ENCODE results near the gene FBXO17.
"Not testable (repeated sequence)": the region's sequence is repeated elsewhere in the genome, so short reads cannot be mapped to it uniquely, and the experiment has no call there.

Gene FBXO17

GRCh38 chr19:39003188-39003587, 27.6 kb upstream of the FBXO17 start:
- no peak overlapping the region for H3K4me3 ChIP-seq (ENCODE audit: low read depth, low read length)
- H3K27ac ChIP-seq: no peak overlapping the region
- no peak for TF ChIP-seq CTCF (IDR thresholded peaks at IDR 0.05; ENCODE audit: low read depth, low read length, missing control alignments)
- no peaks in the 10 kb centered on the region for H3K27me3 ChIP-seq (replicated peaks)
- no peak for DNase-seq
- H3K36me3 ChIP-seq (replicated peaks): no peaks in the 10 kb centered on the region
- in situ Hi-C loops (cut with HindIII; ENCODE audit: low pct_ligation_motif_present, low sequenced_read_pairs): no loop called here

DNA sequence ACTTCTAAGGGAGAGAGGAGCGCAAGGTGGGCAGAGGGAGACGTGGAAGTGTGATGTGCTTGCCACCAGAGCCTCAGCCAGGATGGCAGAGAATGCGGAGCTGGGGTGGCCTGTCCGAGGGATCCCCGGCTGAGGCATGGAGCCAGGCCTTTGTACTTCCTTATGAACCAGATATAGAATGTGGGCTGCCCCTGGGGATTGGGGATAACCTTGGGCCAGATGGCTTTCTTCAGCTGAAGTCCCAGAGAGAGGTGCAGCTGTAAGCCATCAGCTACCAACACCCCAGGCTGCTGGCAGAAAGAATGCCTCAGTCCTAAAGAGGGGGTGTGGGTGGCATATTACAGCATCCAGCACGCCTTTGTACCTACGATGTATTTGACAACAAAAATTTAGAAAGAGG, 25.5 kb upstream of the FBXO17 start:
- no peaks in the 10 kb centered on the region for H3K27me3 ChIP-seq (replicated peaks)
- in situ Hi-C loops (cut with HindIII; ENCODE audit: low pct_ligation_motif_present, low sequenced_read_pairs): no loop called here
- no peak overlapping the region for H3K4me3 ChIP-seq (ENCODE audit: low read depth, low read length)
- no peak for TF ChIP-seq CTCF (IDR thresholded peaks at IDR 0.05; ENCODE audit: low read depth, low read length, missing control alignments)
- no peaks in the 10 kb centered on the region for H3K36me3 ChIP-seq (replicated peaks)
- no peak overlapping the region for H3K27ac ChIP-seq
- no peak for DNase-seq

- DNase-seq; H3K4me3 ChIP-seq (ENCODE audit: low read depth, low read length); H3K27me3 ChIP-seq (replicated peaks); H3K36me3 ChIP-seq (replicated peaks); H3K27ac ChIP-seq; in situ Hi-C loops (cut with HindIII; ENCODE audit: low pct_ligation_motif_present, low sequenced_read_pairs): not testable (repeated sequence)
Measured at GRCh38 chr19:38997576-38997975, 22.0 kb upstream of the FBXO17 start.

DNA sequence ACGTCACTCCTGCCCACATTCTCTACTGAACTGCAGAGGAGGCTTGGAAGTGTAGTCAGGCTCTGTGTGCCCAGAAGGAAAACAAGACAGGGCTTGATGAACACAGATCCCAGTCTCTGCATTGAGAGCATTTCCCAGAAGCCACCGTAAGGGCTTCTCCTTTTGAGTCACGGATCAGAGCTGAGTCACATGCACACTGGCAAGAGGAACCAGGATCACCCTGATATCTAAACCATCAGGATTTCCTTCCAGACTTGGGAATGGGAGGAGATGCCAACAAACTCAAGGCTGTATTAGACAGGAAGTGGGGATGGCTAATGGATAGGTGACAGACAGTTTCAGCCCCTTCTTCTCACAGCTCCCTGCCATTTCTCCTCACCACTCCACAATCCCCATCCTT, 17.7 kb upstream of the FBXO17 start:
- Histone ChIP-seq H3K27me3 (replicated peaks) (no peaks in the 10 kb centered on the region), H3K27ac (no peak overlapping the region), H3K36me3 (replicated peaks) (no peaks in the 10 kb centered on the region), H3K4me3 (ENCODE audit: low read depth, low read length) (no peak overlapping the region)
- in situ Hi-C loops (cut with HindIII; ENCODE audit: low pct_ligation_motif_present, low sequenced_read_pairs): no loop called here
- DNase-seq: peak; percentile 63
- no peak for TF ChIP-seq CTCF (IDR thresholded peaks at IDR 0.05; ENCODE audit: low read depth, low read length, missing control alignments)

- in situ Hi-C loops (cut with HindIII; ENCODE audit: low pct_ligation_motif_present, low sequenced_read_pairs): no loop called here
- H3K27ac ChIP-seq: no peak overlapping the region
- H3K4me3 ChIP-seq (ENCODE audit: low read depth, low read length): no peak overlapping the region
- H3K27me3 ChIP-seq (replicated peaks): no peaks in the 10 kb centered on the region
- no peak for DNase-seq
- no peaks in the 10 kb centered on the region for H3K36me3 ChIP-seq (replicated peaks)
- TF ChIP-seq CTCF (IDR thresholded peaks at IDR 0.05; ENCODE audit: low read depth, low read length, missing control alignments): no peak
Measured at GRCh38 chr19:38990949-38991697, 15.6 kb upstream of the FBXO17 start.

DNA sequence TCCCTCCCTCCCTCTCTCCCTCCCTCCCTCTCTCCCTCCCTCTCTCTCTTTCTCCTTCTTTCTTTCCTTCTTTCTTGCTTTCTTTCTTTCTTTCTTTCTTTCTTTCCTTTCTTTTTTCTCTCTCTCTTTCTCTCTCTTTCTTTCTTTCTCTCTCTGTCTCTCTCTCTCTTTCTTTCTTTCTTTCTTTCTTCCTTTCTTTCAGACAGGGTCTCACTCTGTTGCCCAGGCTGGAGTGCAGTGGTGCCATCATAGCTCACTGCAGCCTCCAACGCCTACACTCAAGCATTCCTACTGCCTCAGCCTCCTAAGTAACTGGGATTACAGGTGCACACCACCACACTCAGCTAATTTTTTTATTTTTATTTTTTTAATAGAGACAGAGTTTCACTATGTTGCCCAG, 14.1 kb upstream of the FBXO17 start:
- H3K27me3 ChIP-seq (replicated peaks); H3K36me3 ChIP-seq (replicated peaks); H3K4me3 ChIP-seq (ENCODE audit: low read depth, low read length); H3K27ac ChIP-seq; in situ Hi-C loops (cut with HindIII; ENCODE audit: low pct_ligation_motif_present, low sequenced_read_pairs); DNase-seq: not testable (repeated sequence)

- TF ChIP-seq CTCF (IDR thresholded peaks at IDR 0.05; ENCODE audit: low read depth, low read length, missing control alignments): no peak
- Histone ChIP-seq H3K27me3 (replicated peaks) (no peaks in the 10 kb centered on the region), H3K4me3 (ENCODE audit: low read depth, low read length) (no peak overlapping the region), H3K27ac (no peak overlapping the region), H3K36me3 (replicated peaks) (no peaks in the 10 kb centered on the region)
- in situ Hi-C loops (cut with HindIII; ENCODE audit: low pct_ligation_motif_present, low sequenced_read_pairs): no loop called here
- DNase-seq: no peak
Measured at GRCh38 chr19:38989066-38989605, 13.6 kb upstream of the FBXO17 start.

DNA sequence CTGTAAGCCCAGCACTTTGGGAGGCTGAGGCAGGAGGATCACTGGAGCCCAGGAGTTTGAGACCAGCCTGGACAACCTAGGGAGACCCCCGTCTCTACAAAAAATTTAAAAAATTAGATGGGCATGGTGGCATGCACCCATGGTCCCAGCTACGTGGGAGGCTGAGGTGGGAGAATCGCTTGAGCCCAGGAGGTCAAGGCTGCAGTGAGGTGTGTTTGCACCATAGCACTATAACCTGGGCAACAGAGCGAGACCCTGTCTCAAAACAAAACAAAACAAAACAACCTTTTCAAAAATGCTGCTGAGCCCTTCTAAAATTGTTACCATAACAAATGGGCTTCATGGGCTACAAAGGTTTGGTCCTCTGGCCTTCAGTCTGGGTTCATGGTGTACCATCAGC, 13.1 kb upstream of the FBXO17 start:
- DNase-seq; H3K27me3 ChIP-seq (replicated peaks); in situ Hi-C loops (cut with HindIII; ENCODE audit: low pct_ligation_motif_present, low sequenced_read_pairs): not testable (repeated sequence)

GRCh38 chr19:38987745-38988144, 12.2 kb upstream of the FBXO17 start:
- in situ Hi-C loops (cut with HindIII; ENCODE audit: low pct_ligation_motif_present, low sequenced_read_pairs); H3K4me3 ChIP-seq (ENCODE audit: low read depth, low read length); H3K27me3 ChIP-seq (replicated peaks); DNase-seq; H3K27ac ChIP-seq; H3K36me3 ChIP-seq (replicated peaks): not testable (repeated sequence)

More for the DNA sequence above, 13.1 kb upstream of the FBXO17 start:
- H3K4me3 ChIP-seq (ENCODE audit: low read depth, low read length); H3K27ac ChIP-seq; H3K36me3 ChIP-seq (replicated peaks): not testable (repeated sequence)
